Measurements from ENCODE around the gene RGPD8.
A peak's percentile ranks its signal among the peaks of the same experiment; 100 is the strongest.
"Not testable (repeated sequence)": the region's sequence is repeated elsewhere in the genome, so short reads cannot be mapped to it uniquely, and the experiment has no call there.

RGPD8 gene

GRCh38 chr2:112434890-112435715 is 1.7 kb upstream of the RGPD8 start:
- not testable (repeated sequence) for DNase-seq

- no peak for DNase-seq
Observed at GRCh38 chr2:112433932-112434730, 686 bp upstream of the RGPD8 start.

- peak; percentile 17 for DNase-seq
Observed at GRCh38 chr2:112432735-112433479, 538 bp downstream of the RGPD8 start.

- not testable (repeated sequence) for DNase-seq
Observed at GRCh38 chr2:112432390-112432734, 1.1 kb downstream of the RGPD8 start.

GRCh38 chr2:112431587-112432295 is 1.7 kb downstream of the RGPD8 start:
- DNase-seq = not testable (repeated sequence)

GRCh38 chr2:112424553-112424952 is 8.9 kb downstream of the RGPD8 start:
- DNase-seq = not testable (repeated sequence)

- not testable (repeated sequence) for DNase-seq
Observed at GRCh38 chr2:112416860-112417259, 16.6 kb downstream of the RGPD8 start.

GRCh38 chr2:112360055-112360454 is 73.4 kb downstream of the RGPD8 start:
- not testable (repeated sequence) for DNase-seq

- not testable (repeated sequence) for DNase-seq
Observed at GRCh38 chr2:112354335-112354734, 79.1 kb downstream of the RGPD8 start.

- DNase-seq = not testable (repeated sequence)
Observed at GRCh38 chr2:112352809-112353603, 80.4 kb downstream of the RGPD8 start.

- DNase-seq = not testable (repeated sequence)
Observed at GRCh38 chr2:112352292-112352691, 81.2 kb downstream of the RGPD8 start.

GRCh38 chr2:112345030-112346027 is 88.1 kb downstream of the RGPD8 start:
- no peak for DNase-seq

- DNase-seq = no peak
Observed at GRCh38 chr2:112343827-112344585, 89.4 kb downstream of the RGPD8 start.

GRCh38 chr2:112342067-112342550 is 91.3 kb downstream of the RGPD8 start:
- DNase-seq = no peak

- no peak for DNase-seq
Observed at GRCh38 chr2:112340475-112341267, 92.8 kb downstream of the RGPD8 start.

GRCh38 chr2:112339986-112340385 is 93.5 kb downstream of the RGPD8 start:
- no peak for DNase-seq

- DNase-seq = no peak
Observed at GRCh38 chr2:112335600-112335999, 97.8 kb downstream of the RGPD8 start.

GRCh38 chr2:112332123-112332696 is 101.2 kb downstream of the RGPD8 start:
- no peak for DNase-seq

Data from activated naive CD4-positive, alpha-beta T cell treated with Interleukin-2 at 50 U/mL for 16 hours (primary cell).